ENCODE results near the gene USP48.
"Not testable (repeated sequence)": the region's sequence is repeated elsewhere in the genome, so short reads cannot be mapped to it uniquely, and the experiment has no call there.

The USP48 gene, protein sequence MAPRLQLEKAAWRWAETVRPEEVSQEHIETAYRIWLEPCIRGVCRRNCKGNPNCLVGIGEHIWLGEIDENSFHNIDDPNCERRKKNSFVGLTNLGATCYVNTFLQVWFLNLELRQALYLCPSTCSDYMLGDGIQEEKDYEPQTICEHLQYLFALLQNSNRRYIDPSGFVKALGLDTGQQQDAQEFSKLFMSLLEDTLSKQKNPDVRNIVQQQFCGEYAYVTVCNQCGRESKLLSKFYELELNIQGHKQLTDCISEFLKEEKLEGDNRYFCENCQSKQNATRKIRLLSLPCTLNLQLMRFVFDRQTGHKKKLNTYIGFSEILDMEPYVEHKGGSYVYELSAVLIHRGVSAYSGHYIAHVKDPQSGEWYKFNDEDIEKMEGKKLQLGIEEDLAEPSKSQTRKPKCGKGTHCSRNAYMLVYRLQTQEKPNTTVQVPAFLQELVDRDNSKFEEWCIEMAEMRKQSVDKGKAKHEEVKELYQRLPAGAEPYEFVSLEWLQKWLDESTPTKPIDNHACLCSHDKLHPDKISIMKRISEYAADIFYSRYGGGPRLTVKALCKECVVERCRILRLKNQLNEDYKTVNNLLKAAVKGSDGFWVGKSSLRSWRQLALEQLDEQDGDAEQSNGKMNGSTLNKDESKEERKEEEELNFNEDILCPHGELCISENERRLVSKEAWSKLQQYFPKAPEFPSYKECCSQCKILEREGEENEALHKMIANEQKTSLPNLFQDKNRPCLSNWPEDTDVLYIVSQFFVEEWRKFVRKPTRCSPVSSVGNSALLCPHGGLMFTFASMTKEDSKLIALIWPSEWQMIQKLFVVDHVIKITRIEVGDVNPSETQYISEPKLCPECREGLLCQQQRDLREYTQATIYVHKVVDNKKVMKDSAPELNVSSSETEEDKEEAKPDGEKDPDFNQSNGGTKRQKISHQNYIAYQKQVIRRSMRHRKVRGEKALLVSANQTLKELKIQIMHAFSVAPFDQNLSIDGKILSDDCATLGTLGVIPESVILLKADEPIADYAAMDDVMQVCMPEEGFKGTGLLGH

DNA sequence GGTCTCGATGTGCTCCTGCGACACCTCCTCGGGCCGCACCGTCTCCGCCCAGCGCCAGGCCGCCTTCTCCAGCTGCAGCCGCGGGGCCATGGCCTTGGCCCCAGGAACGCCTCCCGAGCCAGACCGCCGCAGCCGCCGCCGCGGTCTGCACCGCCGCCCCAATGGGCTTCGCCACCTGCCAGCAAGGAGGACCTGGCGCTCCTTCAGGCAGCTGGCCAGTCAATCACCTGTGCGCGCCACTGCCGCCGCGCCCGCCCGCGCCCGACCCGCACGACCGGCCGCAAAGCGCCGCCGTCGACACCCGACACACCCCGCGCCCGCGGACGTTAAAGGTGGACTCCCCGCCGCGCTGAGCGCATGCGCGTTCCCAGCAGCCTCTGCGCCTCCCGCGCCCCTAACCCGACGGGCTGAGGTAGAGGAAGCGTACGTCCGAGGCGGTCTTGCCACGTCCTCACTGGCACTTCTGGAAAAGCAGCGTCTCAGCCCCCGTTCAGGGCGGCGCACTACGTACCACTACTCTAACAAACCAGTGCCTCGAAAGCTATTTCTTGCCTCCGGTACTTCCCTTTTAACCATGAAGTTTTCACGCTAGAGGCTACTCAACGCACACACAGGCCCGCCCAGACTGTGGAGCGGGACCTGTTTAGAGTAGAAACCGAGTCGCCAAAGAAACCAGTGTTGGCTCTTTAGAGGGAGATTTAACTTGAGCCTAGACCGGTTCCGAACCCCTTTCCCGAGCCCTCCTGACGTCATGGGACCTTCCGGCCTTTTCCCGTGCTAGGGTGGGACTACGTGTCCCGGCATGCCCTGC lies at the start of gene USP48:
TSS of gene USP48 (minus strand) at position 282 of the 811 bp plus-strand sequence. CDS start at position 90, 192 bp downstream.
- peaks cover 0 to 16% (median 5%) of the 10 kb centered on the region in 11 experiments; a peak in 8 of 22 replicates for H3K36me3 ChIP-seq
- peak within 1 kb of the TSS; percentile 95 to 100 (median 98) for H3K27ac ChIP-seq
- TF ChIP-seq Cebpa-rat (IDR thresholded peaks at IDR 0.05) = no peak
- no peaks in the 10 kb centered on the region for H3K27me3 ChIP-seq
- H3K4me2 ChIP-seq = peak within 1 kb of the TSS; percentile 75 to 97 (median 92)
- peaks cover 0 to 41% (median 19%) of the 10 kb centered on the region in 11 experiments; a peak in 12 of 22 replicates for H4K20me1 ChIP-seq
- peaks cover 21 to 45% (median 27%) of the 10 kb centered on the region in 10 experiments for H3K4me1 ChIP-seq
- H3K4me3 ChIP-seq = peak within 1 kb of the TSS; percentile 80 to 99 (median 94)
- H3K9me3 ChIP-seq (replicated peaks in 1 of 11) = peaks cover 0 to 12% (median 9%) of the 10 kb centered on the region in 11 experiments; a peak in 18 of 22 replicates
- peak within 1 kb of the TSS; percentile 91 to 100 (median 96) for H3K9ac ChIP-seq

DNA sequence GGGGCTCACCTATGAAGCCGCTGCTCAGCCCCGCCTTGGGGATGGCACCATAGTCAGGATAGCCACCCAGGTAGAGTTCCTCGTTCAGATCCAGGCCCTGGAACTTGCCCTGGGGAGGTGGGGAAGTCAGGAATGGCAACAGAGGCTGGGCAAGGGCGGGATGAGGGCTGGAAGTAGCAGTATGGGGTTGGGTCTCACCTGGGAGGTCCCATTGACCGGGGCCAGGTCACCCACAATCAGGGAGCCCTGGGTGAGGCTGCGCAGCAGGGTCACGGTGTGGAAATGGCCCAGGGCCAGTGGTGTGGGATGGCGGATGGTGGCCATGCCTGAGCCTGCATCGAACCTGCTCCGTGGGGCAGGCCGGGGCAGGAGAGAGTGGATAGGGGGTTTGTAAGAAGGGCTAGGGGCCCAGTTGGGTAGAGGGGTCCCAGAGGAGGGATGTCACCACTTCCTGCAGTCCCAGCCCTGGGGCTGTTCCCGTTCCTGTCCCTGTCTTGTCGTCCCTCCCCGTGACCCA lies 48.6 kb upstream of the USP48 start:
- Histone ChIP-seq H3K27ac (no peak overlapping the region), H3K9ac (no peak overlapping the region), H3K27me3 (no peaks in the 10 kb centered on the region), H4K20me1 (peaks cover 0 to 15% (median 0%) of the 10 kb centered on the region in 11 experiments; a peak in 1 of 22 replicates), H3K4me2 (no peak overlapping the region), H3K9me3 (replicated peaks in 1 of 11) (peaks cover 13 to 22% (median 19%) of the 10 kb centered on the region in 11 experiments), H3K36me3 (peaks cover 36 to 97% (median 79%) of the 10 kb centered on the region in 11 experiments), H3K4me1 (no peaks in the 10 kb centered on the region), H3K4me3 (no peak overlapping the region)
- no peak for TF ChIP-seq Cebpa-rat (IDR thresholded peaks at IDR 0.05)

DNA sequence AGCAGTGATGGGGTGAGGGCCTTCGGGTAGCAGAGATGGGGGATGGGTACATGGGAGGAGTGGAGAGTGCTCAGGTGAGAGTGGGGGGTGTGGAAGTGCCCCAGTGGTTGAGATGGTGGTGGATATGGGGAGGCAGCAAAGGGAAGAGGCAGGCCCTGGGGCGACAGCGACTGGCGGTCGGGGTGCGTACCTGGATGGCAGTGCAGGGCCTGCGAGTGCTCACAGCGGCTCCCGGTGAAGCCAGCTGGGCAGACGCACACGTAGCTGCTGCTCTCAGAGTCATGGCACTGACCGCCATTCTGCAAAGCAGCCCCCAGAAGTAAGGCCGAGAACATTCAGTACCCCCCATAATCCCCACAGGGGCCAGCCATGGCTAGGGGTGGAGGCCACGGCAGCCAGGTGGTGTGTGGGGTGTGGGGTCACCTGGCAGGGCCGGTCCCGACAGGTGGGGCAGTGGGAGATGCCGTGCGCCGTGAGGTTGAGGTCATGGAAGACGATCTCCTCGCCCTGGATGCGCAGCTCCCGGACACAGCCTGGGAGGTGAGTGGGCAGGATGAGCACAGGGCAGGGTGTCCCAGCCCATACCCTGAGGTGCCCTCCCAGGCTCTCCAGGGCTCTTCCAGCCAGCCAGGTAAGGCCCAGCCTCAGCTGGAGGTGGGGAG lies 48.0 kb upstream of the USP48 start:
- Histone ChIP-seq H3K9ac (no peak overlapping the region), H3K27me3 (no peaks in the 10 kb centered on the region), H3K27ac (no peak overlapping the region), H3K36me3 (peaks cover 35 to 97% (median 81%) of the 10 kb centered on the region in 11 experiments), H4K20me1 (peaks cover 0 to 15% (median 0%) of the 10 kb centered on the region in 11 experiments; a peak in 1 of 22 replicates), H3K4me1 (peaks cover 0 to 5% (median 0%) of the 10 kb centered on the region in 10 experiments; a peak in 1 of 20 replicates), H3K4me2 (no peak overlapping the region), H3K9me3 (replicated peaks in 1 of 11) (peaks cover 13 to 22% (median 19%) of the 10 kb centered on the region in 11 experiments), H3K4me3 (no peak overlapping the region)
- no peak for TF ChIP-seq Cebpa-rat (IDR thresholded peaks at IDR 0.05)

DNA sequence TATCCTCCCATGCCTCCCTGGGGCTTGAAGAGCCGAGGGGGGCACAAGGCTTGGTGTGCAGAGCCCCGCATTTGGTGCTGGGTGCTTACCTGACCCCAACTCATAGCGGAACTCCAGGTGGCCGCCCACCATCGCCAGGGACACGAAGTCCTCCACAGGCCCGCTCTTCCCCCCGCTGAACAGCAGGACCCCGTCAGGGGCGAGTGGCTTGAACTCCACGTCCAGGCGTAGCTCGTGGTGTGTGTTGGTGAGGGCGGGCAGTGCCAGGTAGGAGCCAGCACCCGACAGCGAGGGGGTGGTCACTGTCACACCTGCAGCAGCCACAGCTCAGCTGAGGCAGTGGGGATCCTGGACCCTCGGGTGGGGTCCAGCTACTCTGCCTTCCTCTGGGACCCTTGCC lies 46.3 kb upstream of the USP48 start:
- Histone ChIP-seq H4K20me1 (peaks cover 0 to 15% (median 0%) of the 10 kb centered on the region in 11 experiments; a peak in 1 of 22 replicates), H3K9me3 (replicated peaks in 1 of 11) (peaks cover 4 to 11% (median 10%) of the 10 kb centered on the region in 11 experiments), H3K4me3 (no peak overlapping the region), H3K4me1 (peaks cover 1 to 11% (median 3%) of the 10 kb centered on the region in 10 experiments; a peak in 15 of 20 replicates), H3K9ac (no peak overlapping the region), H3K4me2 (no peak overlapping the region), H3K27ac (no peak overlapping the region), H3K36me3 (peaks cover 23 to 94% (median 72%) of the 10 kb centered on the region in 11 experiments), H3K27me3 (no peaks in the 10 kb centered on the region)
- TF ChIP-seq Cebpa-rat (IDR thresholded peaks at IDR 0.05) = no peak

DNA sequence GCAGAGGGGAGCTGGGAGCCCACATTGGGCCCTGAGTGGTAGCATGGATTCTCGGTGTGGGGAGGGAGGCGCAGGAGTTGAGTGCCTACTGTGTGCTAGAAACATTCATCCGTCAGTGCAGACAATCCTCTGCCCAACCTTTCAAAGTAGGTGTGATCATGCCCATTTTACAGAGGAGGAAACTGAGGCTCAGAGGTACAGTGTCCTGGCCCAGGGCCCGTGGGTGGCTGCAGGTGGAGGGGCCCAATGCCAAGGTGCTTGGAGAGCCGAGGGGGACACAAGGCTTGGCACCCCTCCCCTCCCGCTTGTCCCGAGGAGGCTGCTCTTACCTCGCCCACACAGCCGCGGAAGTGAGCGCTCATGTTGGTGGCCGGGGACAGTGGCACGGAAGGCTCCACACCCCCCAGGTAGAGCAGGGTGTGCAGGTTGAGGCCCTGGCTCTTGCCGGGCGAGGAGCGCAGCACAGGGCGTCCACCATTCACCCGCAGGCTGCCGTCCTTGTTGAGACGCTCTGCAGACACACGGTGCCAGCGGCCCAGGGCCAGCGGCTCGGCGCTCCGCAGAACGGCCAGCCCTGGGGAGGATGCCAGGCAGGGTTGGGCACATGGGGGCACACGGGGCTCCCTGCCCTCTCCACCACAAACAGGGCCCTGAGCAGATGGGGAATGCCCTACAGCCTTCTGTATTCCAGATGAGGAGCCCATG lies 45.7 kb upstream of the USP48 start:
- Histone ChIP-seq H3K4me3 (no peak overlapping the region), H3K9ac (no peak overlapping the region), H3K36me3 (peaks cover 17 to 94% (median 66%) of the 10 kb centered on the region in 11 experiments), H3K4me2 (no peak overlapping the region), H3K27me3 (no peaks in the 10 kb centered on the region), H3K4me1 (peaks cover 6 to 18% (median 10%) of the 10 kb centered on the region in 10 experiments; a peak in 16 of 20 replicates), H3K9me3 (replicated peaks in 1 of 11) (peaks cover 0 to 5% (median 4%) of the 10 kb centered on the region in 11 experiments; a peak in 18 of 22 replicates), H4K20me1 (peaks cover 0 to 15% (median 0%) of the 10 kb centered on the region in 11 experiments; a peak in 1 of 22 replicates), H3K27ac (no peak overlapping the region)
- no peak for TF ChIP-seq Cebpa-rat (IDR thresholded peaks at IDR 0.05)

DNA sequence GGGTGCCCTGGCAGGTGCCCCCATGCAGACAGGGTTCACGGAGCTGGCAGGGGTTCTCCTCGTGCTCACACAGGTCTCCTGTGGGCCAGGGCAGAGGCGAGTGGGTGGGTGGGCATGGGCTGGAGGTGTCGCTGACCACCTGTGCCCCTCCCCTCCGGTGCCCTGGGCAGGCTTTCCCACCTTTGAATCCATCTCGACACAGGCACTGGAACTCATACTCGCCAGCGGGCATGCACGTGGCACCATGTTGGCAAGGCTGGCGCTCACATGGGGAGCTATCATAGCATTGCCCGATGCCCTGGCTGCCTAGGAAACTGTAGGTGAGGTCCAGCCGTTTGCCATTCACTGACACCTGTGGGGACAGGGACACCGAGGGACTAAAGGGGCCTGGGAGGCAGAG lies 45.1 kb upstream of the USP48 start:
- H3K4me2 ChIP-seq = no peak overlapping the region
- peaks cover 8 to 23% (median 15%) of the 10 kb centered on the region in 10 experiments; a peak in 16 of 20 replicates for H3K4me1 ChIP-seq
- no peaks in the 10 kb centered on the region for H3K27me3 ChIP-seq
- no peak for TF ChIP-seq Cebpa-rat (IDR thresholded peaks at IDR 0.05)
- H3K36me3 ChIP-seq = peaks cover 11 to 94% (median 64%) of the 10 kb centered on the region in 11 experiments; a peak in 21 of 22 replicates
- H3K9ac ChIP-seq = no peak overlapping the region
- peaks cover 0 to 15% (median 0%) of the 10 kb centered on the region in 11 experiments; a peak in 1 of 22 replicates for H4K20me1 ChIP-seq
- H3K27ac ChIP-seq = no peak overlapping the region
- no peak overlapping the region for H3K4me3 ChIP-seq
- H3K9me3 ChIP-seq (replicated peaks in 1 of 11) = no peaks in the 10 kb centered on the region

DNA sequence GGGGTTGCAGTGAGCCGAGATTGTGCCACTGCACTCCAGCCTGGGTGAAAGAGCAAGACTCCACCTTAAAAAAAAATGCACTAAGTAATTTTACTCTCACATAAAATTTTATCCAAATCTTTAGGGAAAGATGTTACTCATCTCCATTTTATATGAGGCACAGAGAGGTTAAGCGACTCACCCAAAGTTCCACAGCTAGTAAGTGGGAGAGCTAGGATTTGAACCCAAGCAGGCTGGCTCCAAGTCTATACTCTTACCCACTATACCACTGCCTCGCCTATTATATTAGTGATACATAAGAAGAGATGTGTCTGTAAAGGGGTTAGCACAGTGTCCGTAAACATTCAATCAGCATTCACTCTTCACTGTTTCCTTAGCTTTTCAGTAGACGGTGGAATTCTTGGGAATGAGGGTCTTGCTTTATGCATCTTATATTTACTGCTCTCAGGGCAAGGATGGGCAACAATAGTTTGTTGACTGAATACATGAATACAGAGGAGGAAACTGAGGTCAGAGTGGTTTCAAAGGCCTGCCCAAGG lies 44.3 kb upstream of the USP48 start:
- peaks cover 0 to 15% (median 0%) of the 10 kb centered on the region in 11 experiments; a peak in 1 of 22 replicates for H4K20me1 ChIP-seq
- no peak for TF ChIP-seq Cebpa-rat (IDR thresholded peaks at IDR 0.05)
- no peaks in the 10 kb centered on the region for H3K27me3 ChIP-seq
- peaks cover 8 to 24% (median 15%) of the 10 kb centered on the region in 10 experiments; a peak in 16 of 20 replicates for H3K4me1 ChIP-seq
- peaks cover 6 to 90% (median 60%) of the 10 kb centered on the region in 11 experiments; a peak in 21 of 22 replicates for H3K36me3 ChIP-seq
- H3K9me3 ChIP-seq (replicated peaks in 1 of 11) = no peaks in the 10 kb centered on the region
- no peak overlapping the region for H3K27ac ChIP-seq
- H3K4me2 ChIP-seq = no peak overlapping the region
- no peak overlapping the region for H3K9ac ChIP-seq
- H3K4me3 ChIP-seq = no peak overlapping the region

DNA sequence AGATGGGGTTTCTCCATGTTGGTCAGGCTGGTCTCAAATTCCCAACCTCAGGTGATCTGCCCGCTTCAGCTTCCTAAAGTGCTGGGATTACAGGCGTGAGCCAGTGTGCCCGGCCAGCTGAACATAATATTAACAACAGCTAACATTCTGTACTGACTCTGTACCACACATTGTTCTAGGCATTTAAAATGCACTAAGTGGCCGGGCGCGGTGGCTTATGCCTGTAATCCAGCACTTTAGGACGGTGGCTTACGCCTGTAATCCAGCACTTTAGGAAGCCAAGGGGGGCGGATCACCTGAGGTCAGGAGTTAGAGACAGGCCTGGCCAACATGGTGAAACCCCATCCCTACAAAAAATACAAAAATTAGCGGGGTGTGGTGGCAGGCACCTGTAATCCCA lies 43.7 kb upstream of the USP48 start:
- H3K4me3 ChIP-seq; H3K4me2 ChIP-seq; H3K9ac ChIP-seq; H3K27me3 ChIP-seq; H3K27ac ChIP-seq; H3K9me3 ChIP-seq (replicated peaks in 1 of 11): not testable (repeated sequence)
- Histone ChIP-seq H4K20me1 (peaks cover 0 to 15% (median 0%) of the 10 kb centered on the region in 11 experiments; a peak in 1 of 22 replicates), H3K36me3 (peaks cover 6 to 90% (median 55%) of the 10 kb centered on the region in 11 experiments; a peak in 21 of 22 replicates), H3K4me1 (peaks cover 8 to 26% (median 15%) of the 10 kb centered on the region in 10 experiments; a peak in 16 of 20 replicates)

All from BLaER1 treated with 17β-estradiol and CSF1 and Interleukin-3, amounts not matched to agents 10 nM and 100 nM (cell line).